ENCODE results near the gene LPXN.

LPXN gene

DNA sequence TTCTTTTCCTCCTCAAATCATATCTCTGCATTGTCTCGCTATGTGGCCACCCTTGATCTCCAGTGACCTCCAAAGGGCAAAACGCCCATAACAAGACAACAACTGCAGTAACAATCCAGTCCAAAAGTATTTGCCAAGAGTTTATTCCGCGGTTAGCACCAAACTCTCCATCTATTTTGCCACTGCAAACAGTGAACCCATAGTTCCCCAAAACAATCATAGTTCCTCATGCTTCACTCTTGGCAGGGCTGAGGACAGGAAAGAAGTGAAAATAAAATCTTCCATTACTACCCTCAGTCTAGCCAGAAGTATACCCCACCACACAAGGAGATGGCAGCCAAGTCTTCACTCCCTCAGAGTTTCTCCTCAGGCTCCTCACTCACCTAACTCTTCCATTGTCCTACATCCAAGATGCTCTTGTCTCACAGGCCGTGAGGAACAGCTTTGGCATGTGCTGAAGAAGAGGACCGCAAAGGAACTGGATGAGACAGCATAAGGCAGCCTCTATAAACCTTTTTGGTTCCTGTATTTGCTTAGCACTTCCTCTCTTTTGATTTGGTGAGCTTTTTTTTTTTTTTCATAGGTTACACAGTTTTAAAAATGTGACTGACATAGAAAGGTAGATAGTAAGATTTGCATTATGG lies at the start of gene LPXN:
LPXN (minus strand) TSS at position 480 of the 644 bp plus-strand sequence; CDS start at position 396, 84 bp downstream.
- DNase-seq, result no peak

DNA sequence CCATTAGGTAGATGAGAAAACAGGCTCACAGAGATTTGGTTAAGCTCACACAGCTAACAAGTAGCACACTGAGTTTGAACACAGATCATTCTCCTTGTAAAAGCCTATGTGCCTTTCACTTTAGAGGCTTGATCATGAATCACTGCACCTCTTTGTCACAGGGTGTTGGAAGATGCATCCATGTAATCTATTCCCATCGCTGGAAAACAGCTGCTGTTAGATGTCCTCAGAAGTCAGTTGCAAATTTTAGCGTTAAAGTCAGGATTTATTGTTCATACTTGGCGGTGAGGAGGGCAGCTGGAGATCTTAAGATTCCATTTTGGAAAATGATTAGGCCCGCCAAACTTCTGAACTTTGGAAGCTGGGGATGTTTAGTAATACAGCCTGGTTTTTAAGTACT lies 49.4 kb upstream of the LPXN start:
- DNase-seq, result no peak

DNA sequence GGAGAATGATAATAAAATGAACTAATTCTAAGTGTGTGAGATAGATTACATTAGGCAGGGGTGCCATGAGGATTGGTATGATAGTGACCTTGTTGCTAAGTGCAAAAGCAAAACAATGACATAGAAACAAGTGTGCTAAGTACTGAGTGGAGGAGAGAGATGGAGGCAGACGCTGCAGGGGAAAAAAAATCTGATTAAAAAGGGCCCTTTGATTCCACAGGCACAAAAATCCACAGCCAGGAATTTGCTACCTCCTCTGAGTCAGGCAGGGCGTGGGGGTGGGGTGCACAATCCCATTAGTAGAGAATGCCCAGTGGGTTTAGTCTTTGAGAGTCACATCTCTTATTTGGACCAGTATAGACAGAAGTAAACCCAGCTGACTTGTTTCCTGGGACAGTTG lies 46.7 kb upstream of the LPXN start, which contains the start of gene CNTF:
CNTF (plus strand) TSS at position 322 of the 400 bp plus-strand sequence. CDS start 88 bp downstream, outside the sequence.
- no peak for DNase-seq

DNA sequence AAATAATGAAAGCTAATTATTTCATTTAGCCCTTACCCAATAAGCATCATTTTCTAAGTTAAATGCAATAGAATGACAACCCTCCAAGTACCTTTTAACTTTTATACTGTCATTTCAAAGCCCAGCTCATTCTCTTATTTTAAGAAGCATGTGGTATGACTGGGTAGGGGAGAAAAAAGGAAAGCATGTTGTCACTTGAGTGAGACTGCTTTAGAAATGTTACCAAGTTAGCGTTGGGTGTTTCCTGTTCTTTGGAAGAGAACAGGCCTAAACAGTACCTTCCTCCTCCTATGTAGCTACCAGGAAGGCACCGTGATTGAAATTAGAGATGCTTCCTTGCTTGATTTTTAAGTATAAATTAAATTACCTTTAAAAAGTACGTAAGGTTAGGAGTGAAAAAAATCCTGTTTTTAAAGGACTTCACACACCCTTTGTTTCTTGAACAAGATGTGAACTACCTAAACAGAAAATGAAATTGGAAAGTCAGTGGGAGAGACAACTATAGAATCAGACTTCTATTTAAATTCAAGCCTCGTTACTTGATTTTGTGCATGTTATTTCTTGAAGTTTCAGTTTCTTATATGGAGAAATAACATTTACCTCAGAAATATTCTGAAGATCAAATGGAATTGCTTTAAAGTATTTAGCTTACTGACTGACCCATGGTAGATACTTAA lies 46.1 kb upstream of the LPXN start:
- no peak for DNase-seq

DNA sequence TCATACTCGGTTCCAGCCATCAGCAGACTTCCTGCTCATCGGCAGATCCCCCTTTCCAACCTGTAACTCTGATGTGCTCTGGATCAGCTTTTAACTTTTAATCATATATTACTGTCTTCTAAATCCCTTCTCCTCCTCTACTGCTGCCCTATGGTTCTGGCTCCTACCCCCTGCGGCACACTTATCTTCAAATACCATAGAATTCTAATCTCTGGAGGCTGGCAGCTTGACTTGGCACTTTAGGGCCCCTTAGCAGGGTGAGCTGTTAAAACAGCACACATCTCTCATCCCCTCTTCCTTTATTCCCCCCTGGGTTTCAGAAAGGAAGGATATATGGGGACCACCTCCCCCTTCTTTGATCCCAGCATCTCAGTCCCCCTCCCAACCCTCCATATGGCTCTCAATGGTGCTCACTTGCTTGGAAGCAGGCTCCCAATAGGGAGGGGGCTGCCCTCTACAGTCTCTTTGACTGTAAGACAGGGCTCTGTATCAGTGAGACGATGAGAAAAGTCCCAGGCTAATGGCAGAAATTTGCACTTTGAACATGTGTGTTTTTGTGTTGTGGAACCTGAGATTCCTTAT lies 42.4 kb upstream of the LPXN start:
- no peak for DNase-seq

DNA sequence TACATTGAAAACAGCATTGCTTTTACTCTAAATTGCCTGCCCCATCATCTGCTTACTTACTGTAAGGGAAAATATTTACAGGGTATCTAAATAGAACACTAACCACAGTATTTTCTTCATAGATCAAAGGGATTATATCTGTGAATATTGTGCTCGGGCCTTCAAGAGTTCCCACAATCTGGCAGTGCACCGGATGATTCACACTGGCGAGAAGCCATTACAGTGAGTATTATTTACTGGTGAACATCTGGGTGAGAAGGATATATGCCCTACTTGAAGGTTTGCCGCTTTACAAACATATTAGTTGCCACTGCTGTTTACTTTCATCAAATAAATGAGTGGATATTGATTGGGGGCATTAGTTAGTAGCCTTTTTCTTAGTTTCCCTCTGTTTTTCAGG lies 40.9 kb upstream of the LPXN start:
- DNase-seq, result no peak

DNA sequence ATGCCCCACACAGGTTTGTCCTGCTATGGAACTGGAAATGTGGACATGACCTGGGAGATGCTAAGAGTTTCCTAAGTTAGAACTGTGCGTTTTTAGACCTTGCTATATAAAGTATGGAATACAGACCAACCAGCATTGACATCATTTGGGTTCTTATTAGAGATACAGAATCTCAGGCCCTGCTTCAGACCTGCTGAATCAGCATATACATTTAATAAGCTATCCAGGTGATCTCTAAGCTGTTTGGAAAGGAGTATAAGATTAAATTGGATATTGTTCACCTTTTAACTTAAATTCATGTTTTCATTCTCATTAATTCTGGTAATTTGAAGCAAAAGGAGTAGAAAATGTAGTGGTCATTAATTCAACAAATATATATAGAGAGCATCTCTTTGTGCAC lies 39.9 kb upstream of the LPXN start:
- no peak for DNase-seq

DNA sequence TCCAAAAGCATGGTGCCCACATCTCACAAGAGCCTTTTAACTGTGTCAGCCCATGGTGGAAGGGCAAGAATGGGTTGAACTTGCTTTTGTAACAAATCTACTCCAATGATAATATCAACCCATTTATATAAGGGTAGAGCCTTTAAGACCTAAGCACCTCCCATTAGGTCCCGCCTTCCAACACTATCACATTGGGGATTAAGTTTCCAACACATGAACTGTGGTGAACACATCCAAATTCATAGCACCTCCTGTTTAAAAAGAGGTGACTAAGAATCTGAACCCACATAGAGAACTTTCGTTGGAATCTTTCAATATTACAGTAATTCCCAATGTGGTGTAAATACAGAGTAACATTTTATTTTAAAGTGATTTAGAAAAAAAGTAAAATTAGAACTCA lies 37.6 kb upstream of the LPXN start:
- DNase-seq, result no peak

DNA sequence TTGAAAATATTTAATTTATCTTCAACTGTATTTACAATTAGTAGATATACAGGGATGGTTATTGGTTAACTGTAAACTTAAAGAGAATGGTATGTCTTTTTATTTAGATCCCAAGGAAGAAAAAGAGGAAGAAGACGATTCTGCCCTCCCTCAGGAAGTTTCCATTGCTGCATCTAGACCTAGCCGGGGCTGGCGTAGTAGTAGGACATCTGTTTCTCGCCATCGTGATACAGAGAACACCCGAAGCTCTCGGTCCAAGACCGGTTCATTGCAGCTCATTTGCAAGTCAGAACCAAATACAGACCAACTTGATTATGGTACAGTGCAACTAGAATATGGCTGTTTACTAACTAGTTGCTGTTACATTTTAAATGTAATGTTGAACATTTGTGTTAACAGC lies 34.1 kb upstream of the LPXN start:
- no peak for DNase-seq

DNA sequence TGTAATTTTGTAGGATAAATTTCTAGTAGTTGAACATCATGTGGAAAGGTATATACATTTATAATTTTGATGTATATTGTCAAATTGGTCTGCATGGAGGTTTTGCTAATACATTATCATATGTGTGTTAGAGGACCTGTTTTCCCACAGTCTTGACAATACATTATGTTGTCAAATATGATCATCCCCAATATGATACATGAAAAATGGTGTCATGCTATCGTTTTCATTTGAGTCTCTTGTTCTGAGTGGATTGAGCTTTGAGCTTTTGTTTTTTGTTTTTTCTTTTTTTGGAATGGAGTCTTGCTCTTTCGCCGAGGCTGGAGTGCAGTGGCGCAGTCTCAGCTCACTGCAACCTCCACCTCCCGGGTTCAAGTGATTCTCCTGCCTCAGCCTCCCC lies 32.7 kb upstream of the LPXN start:
- no peak for DNase-seq

DNA sequence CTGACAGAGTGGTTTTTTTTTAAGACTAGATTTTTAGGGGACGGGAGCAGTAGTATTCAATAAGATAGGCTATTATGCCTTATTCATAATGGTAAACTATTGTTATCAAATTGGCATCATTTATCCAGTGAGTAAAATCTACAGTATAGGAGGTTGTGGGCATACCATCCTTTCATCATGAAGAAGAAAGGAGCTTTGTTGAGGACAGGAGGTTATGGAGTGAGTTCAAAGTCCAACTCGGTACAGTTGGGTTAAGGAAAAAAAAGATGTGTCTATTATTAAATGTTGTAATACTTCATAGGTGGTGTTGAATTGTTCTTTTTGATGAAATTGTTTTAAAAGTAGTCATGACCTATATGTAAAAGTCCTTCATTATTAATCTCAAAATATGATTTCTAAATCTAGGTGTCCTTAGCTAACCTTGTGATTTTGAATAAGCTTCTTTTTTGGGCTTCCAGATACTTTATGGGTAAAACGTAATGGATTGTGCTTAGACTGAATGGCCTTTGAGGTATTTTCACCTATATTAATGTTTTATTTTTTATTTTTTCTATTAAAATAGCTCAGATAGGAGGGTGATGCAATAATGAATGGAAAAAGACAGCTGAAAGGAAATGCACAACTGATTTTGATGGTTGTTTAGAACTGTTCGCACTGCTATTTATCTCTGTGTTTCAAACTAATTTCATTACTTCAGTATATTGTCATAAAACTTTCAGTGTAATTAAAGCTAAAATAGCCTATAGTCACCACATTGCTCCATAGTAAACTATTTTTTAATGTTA lies 31.5 kb upstream of the LPXN start:
- DNase-seq, result no peak

DNA sequence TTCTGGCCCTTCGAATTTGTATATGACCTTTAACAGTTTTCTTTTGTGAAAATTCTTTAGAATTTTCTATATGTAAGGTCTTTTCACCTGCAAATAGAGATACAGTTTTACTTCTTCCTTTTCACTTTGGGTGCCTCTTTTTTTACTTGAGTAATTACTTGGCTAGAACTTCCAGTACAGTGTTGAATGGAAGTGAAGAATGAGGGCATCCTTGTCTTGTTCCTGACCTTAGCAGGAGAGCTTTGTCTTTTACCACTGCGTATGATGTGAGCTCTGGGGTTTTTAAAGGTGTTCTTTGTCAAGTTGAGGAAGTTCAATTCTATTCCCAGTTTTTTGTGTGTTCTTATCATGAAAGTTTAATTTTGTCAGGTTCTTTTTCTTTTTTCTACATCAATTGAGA lies 24.9 kb upstream of the LPXN start:
- DNase-seq, result no peak

DNA sequence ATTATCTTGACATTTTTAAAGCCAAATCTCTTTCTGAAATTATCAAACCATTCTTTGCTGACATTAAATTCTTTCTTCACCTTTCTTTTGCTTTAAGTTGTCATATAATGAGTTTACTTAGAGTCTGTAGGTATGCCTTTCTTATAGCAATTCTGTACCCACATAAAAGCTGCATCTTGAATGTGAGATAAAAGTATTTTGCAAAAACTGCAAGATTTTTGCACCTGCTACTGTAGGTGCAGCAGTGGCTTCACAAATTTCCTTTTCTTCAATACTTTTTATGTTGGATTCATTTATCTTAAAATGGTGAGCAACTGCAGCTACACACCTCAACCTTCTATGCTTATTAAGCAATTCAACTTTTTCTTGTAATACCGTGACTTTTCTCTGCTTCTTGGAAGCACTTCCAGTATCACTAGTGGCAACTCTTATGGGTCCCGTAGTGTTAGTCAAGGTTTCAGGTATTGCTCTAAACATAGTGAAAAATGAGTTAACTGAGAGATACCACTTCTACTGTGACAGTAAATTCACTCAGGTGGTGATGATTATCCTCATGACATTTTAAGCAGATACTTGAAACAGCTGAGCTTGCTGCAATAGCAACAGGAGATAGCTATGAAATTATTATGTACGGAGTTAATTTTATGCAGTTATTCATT lies 22.0 kb upstream of the LPXN start:
- DNase-seq, result no peak

DNA sequence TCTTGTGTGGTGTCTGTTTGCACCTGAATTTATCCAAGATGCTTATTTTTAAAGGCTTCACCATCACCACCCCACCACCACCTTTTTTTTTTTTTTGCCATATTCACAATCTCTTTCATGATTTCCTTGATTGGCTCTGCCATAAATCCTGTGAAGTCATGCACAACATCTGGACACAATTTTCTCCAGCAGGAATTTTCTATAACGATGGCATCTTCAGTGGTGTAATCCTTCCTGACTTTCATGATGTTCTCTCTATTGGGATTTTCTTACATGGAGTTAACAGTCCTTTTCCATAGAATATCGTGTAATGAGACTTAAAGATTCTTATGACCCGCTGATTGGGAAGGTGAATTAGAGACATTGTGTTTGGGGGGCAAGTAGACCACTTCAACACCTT lies 21.0 kb upstream of the LPXN start:
- no peak for DNase-seq

DNA sequence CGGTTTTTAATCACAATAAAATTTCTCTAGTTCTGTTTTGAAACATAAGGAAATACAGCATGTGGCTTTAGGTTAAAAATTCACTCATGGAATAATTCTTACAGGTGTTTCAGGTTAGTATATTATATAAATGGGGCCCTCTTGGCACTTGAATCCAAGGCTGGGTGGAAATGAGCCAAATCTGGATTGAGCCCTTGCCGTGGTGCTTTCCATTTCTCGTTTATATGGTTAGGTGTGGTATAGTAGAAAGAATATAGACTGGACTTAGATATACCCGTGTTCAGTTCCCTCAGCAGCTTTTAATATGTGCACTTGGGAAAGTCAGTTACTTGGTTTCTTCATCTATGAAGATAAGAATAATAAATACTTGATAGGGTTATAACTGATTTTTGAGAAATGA lies 19.2 kb upstream of the LPXN start:
- no peak for DNase-seq

DNA sequence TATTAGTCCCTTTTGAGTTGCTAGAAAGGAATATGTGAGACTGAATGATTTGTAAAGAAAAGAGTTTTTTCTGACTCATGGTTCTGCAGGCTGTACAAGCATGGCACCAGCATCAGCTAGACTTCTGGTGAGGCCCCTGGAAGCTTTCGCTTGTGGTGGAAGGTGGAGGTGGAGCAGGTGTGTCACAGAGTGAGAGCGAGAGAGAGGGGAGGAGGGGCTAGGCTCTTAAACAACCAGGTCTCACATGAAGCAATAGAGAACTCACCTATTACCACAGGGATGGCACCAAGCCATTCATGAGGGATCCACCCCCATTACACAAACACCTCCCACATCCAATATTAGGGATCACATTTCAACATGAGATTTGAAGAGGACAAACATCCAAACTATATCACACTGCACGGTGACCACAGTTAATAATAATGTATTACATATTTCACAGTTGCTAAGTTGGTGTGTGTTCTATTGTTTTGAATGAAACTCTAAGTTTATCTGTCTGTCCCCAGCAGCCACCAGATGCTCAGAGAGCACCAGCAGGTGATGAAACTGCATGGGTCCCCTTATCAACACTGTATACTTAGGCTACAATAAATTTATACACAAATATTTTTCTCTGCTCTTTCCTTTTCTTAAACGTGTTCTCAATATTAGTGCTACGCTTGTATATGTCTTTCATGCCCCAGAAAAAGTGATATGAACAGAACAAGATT lies 17.3 kb upstream of the LPXN start:
- no peak for DNase-seq

DNA sequence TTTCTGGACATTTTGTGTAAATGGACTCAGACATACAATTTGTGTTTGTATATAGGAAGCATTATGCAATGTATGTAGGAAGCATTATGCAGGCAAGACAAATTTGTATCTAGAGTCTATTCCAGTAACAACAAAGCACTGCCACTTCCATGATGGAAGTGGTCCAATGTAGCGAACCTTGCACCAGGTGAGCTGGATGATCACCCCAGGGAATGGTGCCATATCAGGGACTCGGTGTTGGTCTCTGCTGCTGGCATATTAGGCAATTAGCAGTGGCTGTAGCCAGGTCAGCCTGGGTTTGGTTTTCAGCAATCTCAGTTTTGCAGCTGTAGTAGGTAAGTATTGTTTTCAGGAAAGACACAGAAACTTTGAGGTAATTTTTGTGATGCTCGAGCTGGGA lies 16.0 kb upstream of the LPXN start:
- DNase-seq, result no peak

DNA sequence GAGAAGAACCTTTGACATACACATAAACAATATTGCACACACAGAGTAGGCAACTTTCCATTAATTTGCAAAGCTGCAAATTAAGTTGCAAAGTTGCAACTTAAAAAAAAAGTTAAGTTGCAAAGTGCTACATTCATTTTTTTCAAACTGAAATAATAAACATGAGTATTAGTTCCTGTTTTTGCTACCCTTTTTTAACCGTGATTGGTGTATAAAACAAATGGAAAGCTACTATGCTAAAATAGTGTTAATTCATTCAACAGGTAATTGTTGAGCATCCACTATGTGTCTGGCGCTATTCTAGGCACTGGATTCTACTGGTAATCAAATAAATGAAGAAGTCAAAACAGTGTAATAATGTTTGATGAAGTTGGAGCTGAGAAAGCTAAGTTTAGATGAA lies 11.3 kb upstream of the LPXN start:
- DNase-seq, result no peak

DNA sequence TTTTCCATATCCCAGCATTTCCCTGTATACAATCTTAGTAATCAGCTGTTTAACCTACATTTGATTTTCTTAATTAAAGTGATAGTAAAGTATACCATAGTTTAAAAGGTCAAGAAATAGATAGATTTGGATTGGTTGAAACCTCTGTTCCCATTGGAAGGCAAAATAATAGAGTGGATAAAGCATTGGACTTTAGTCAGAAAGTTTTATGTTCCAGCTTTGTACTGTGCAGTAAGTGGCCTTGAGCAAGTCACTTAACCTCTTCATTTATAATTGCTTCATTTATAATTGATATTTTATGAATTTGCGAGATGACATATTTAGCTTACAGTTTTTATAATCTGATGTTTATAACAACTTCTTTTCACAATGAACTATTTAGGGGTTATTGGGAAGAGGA lies 6.8 kb upstream of the LPXN start:
- DNase-seq, result no peak

DNA sequence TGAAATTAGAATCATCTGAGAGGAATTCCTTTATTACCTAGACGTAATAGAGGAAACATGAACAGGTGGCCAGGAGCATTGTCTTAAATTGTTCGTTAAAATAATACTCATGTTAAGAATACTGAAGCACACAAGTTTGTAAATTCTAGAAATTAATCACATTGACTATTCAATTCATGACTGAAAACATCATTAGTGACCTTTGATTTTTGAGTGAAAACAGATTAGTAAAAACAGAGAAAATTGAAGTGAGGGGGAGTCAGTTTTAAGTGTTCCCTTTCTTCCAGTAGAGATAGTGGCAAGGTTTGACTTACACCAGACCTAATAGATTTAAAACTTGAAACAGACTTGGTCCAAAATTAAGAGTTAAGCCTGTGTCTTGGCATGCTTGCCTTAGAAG lies 4.7 kb upstream of the LPXN start:
- DNase-seq, result no peak

DNA sequence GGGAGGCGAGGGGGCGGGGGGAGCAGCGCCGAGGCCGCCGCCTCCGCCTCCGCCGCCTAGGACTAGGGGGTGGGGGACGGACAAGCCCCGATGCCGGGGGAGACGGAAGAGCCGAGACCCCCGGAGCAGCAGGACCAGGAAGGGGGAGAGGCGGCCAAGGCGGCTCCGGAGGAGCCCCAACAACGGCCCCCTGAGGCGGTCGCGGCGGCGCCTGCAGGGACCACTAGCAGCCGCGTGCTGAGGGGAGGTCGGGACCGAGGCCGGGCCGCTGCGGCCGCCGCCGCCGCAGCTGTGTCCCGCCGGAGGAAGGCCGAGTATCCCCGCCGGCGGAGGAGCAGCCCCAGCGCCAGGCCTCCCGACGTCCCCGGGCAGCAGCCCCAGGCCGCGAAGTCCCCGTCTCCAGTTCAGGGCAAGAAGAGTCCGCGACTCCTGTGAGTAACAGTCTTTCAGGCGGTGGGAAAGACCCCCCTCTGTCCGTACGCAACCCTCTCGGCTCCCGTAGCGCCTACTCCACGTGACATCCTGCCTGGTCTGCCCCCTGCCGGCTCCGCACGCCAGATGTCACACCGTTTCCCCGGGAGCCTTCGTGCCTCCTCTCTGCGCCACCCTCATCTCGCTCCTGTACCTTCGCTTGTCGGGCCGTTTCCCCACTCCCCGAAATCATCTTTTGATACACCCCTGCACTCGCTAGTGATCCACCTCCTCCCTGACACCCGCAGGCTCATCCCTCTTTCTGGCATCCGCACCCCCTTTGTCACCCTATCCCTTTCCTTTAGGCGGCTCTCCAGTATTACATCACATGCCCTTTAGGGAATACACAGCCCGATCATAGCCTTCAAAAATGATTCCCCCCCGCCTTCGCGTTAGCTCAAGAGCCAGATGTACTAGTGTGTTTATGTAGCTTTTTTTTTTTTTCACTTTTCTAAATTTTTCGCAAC lies 3.8 kb upstream of the LPXN start:
- DNase-seq, result peak; percentile 76

All from NCI-H1105 (cell line).